GM21723 (cell line): ENCODE data around the gene AMHR2.
"Not testable (repeated sequence)": the region's sequence is repeated elsewhere in the genome, so short reads cannot be mapped to it uniquely, and the experiment has no call there.

Source experiments
- ATAC-seq: cut with Tn5 transposase; IDR thresholded peaks from one replicate; pipeline ENCODE4 v1.9.1; 2021; ENCODE audit warnings: mild to moderate bottlenecking, moderate library complexity; ENCODE audit not compliant: unreplicated experiment

AMHR2 gene

DNA sequence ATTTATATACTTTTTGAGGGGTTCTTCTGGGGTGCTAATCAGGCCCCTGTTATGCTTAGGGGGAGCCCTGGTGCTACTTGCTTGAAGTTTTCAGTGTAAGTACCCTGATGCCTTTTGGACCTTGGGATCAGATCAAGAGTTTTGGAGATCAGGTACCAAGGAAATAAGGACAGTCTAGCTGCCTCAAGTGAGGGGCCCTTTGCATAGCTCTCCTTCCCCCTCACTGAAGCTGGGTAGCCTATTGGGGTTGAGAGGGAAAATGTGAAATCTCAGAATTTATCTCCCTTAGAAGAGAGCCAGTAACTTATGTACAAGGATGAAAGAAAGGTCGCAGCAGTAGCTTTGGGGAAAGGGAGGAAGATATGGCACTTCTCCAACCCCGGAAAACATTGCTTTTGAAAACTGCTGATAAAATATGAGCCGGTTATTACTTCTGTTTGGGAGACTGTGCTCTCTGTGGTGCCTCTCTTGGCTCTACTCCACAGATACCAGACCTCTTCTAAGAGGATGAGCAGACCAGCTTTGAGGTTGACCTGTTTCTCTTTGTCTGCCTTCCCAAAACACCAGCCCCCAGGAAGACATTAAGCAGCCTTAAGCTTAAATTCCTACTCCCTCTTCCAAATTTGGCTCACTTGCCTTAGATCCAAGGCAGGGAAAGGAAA is 8.8 kb upstream of the AMHR2 start:
- no peak for ATAC-seq

DNA sequence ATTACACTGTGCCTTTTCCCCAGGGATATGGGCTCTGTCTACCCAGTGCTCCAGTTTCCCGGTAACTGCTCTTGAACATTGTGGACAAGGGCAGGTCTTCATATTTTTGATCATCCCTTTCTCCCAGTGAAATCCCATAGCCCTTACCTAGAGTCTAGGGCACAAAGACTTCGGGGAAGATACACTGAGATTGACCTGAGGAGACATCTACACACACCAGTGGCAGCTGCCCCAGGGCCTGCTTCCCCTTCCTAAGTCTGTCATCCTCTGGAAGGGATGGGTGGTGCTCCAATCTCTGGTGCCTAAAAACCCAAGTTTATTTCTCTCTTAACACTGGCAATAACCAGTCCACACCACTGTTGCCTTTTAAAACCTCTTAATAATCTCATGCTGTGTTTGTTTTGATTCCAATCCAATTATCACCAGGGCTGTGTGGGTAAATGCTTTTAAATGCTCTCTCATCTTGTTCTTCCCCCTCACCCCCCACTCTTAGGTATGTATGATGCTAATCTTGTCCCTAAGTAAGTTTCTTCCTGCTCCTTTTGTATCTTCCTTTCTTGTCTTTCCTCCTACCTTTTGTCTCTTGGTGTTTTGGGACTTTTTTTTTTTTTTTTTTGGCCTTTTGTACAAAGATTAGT is 7.8 kb upstream of the AMHR2 start:
- ATAC-seq, result not testable (repeated sequence)

DNA sequence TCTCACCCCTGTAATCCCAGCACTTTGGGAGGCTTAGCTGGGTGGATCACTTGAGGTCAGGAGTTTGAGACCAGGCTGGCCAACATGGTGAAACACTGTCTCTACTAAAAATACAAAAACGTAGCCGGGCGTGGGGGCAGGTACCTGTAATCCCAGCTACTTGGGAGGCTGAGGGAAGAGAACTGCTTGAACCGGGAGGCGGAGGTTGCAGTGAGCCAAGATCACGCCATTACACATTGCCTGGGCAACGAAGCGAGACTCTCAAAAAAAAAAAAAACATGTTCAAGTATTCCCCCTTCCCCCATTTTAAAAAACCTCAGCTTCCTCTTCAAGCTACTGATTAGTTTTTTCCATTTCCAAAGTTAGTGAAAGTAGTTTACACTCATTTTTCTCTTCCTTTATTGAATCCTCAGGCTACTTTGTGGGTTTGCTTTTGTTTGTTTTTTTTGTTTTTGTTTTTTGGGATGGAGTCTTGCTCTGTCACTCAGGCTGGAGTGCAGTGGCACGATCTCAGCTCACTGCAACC is 6.3 kb upstream of the AMHR2 start:
- not testable (repeated sequence) for ATAC-seq

DNA sequence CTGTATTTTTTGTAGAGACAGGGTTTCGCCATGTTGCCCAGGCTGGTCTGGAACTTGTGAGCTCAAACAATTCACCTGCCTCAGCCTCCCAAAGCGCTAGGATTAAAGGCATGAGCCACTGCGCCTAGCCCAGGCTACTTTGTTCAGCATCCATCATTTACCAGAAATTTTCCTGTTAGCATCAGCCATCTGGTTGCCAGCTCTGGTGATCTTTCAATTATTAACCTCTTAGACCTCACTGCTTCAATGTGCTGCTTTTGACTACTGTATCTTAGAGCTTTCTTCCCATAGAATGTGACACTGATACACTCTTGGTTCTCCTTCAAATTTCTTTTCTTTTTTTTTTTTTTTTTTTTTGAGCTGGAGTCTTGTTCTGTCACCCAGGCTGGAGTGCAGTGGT is 5.4 kb upstream of the AMHR2 start:
- no peak for ATAC-seq

- no peak for ATAC-seq
Observed at GRCh38 chr12:53419756-53420155, 3.9 kb upstream of the AMHR2 start.

GRCh38 chr12:53422247-53422646 is 1.4 kb upstream of the AMHR2 start:
- ATAC-seq, result not testable (repeated sequence)

GRCh38 chr12:53424626-53425514 is 1.2 kb downstream of the AMHR2 start:
- no peak for ATAC-seq

DNA sequence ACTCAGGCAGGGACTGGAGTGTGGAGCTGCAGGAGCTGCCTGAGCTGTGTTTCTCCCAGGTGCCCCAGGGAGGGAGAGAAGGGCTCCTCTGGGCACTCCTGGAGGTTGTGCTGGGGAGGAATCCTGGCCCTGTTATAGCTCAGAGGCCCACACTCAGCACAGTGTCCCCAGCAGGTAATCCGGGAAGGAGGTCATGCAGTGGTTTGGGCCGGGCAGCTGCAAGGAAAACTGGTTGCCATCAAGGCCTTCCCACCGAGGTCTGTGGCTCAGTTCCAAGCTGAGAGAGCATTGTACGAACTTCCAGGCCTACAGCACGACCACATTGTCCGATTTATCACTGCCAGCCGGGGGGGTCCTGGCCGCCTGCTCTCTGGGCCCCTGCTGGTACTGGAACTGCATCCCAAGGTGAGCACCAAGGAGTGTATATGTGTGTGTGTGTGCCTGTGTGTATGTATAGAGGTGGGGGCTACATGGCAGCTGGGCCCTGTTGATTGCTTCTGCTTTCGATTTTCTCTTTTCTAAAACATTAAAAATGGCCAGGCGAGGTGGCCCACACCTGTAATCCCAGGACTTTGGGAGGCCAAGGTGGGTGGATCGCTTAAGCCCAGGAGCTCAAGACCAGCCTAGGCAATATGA is 2.0 kb downstream of the AMHR2 start:
- ATAC-seq, result no peak

DNA sequence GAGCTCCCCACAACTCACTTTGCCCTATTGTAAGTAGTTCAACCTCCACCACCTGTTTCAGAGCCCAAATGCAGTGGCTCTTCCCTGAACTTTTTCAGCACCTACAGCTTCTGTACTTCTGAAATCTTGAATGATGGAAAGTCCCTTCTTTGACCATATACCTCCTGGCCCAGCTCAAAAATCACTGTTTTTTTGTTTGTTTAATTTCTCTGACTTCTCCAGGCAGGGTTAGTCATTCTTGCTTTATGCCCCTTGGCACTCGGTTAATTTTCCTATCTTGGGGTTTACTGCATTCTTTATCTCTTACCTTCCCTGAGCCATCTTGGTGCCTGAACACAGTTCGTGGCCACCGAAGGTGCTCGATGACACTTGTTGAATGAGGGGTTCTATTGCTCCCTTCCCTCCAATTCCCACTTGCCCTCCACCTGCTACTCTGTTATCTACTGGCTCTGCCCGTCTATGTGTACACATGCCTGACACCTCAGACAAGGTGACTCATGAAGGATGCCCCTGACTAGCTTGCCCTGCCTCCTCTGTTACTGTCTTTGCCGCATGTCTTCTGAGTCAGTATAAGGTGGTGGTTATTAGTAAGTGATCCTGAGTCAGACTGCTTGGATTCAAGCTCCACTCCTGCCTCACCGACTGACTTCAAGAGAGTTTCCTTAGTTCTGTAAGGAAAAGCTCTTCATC is 4.4 kb downstream of the AMHR2 start:
- no peak for ATAC-seq

DNA sequence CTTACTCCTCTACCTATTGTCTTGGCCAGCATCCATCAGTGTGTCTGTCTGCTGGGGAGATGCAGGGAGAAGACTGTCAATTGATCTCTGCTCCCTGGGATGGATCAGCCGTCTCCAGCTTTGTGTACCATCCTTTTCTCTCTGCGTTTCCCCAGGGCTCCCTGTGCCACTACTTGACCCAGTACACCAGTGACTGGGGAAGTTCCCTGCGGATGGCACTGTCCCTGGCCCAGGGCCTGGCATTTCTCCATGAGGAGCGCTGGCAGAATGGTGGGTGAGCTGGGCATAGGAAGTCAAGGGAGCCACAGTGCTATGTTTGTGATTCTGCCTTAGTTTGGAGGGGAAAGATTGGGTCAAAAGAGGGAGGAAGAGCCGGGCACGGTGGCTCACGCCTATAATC is 5.1 kb downstream of the AMHR2 start:
- ATAC-seq, result no peak

- ATAC-seq, result no peak
Observed at GRCh38 chr12:53430116-53430515, 6.5 kb downstream of the AMHR2 start.

DNA sequence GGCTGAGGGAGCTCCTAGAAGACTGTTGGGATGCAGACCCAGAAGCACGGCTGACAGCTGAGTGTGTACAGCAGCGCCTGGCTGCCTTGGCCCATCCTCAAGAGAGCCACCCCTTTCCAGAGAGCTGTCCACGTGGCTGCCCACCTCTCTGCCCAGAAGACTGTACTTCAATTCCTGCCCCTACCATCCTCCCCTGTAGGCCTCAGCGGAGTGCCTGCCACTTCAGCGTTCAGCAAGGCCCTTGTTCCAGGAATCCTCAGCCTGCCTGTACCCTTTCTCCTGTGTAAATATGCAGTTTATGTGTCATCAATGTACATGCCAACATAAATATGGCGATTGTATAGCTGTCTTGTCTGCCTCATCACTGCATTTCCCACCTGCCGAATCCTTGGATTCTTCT is 7.5 kb downstream of the AMHR2 start:
- ATAC-seq, result no peak

DNA sequence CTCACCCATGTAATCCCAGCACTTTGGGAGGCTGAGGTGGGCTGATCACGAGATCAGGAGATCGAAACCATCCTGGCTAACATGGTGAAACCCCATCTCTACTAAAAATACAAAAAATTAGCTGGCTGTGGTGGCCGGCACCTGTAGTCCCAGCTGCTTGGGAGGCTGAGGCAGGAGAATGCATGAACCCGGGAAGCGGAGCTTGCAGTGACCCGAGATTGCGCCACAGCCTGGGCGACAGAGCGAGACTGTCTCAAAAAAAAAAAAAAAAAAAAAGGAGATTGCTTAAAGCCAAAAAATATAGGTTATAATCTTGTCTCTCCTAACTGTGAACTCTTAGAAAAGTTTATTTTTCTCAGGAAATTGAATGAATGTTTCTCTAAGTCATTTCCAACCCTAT is 11.7 kb downstream of the AMHR2 start:
- ATAC-seq, result not testable (repeated sequence)

DNA sequence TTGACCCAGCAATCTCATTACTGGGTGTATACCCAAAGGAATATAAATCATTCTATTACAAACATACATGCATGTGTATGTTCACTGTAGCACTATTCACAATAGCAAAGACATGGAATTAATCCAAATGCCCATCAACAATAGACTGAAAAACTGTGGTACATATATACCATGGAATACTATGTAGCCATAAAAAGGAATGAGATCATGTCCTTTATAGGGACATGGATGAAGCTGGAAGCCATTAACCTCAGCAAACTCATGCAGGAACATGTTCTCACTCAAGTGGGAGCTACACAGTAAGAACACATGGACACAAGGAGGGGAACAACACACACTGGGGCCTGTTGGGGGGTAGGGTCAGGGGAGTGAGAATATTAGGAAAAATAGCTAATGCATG is 15.9 kb downstream of the AMHR2 start:
- not testable (repeated sequence) for ATAC-seq

- ATAC-seq, result peak; percentile 96
Observed at GRCh38 chr12:53441040-53441833, 17.6 kb downstream of the AMHR2 start, which contains the start of gene PRR13. TSS of gene PRR13 (plus strand) at chr12:53441734. CDS start at chr12:53442715, 981 bp downstream.

GRCh38 chr12:53443955-53444354 is 20.3 kb downstream of the AMHR2 start:
- ATAC-seq, result no peak

- ATAC-seq, result not testable (repeated sequence)
Observed at GRCh38 chr12:53444593-53445325, 21.1 kb downstream of the AMHR2 start.

DNA sequence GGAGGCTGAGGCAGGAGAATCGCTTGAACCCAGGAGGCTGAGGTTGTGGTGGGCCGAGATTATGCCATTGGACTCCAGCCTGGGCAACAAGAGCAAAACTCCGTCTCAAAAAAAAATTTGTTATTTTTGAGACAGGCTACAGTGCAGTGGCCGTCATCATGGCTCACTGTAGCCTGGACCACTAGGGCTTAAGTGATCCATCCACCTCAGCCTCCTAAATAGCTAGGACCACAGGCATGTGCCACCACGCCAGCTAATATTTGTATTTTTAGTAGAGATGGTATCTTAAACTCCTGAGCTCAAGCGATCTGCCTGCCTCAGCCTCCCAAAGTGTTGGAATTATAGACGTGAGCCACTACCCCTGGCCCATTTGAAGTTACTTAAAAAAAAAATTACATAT is 27.3 kb downstream of the AMHR2 start:
- ATAC-seq, result no peak

DNA sequence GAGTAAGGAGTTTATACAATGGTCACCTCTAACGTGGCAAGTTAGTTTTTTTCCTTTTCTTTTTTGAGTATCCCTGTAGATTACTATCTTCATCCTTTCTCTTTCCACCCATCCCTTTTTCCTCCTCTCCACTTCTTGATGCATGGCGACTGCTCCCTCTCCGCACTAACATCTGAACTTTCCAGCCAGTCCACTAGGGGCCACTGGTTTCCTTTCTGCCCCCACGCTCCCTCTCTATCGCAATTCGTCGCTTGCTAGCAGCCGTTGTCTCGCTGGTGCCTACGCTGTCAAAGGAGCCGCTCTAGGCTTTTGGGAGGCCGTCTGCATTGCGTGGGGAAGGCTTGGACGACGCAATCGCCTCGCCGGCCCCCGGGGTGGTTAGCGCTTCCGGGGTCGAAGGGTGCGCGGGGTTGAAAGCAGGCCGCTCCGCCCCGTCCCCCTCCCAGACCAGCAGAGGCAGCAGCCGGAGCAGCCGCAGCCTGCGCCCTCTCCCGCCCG is 28.1 kb downstream of the AMHR2 start, which contains the start of gene PCBP2:
TSS of gene PCBP2 (plus strand) at position 442 of the 498 bp plus-strand sequence. CDS start 2,699 bp downstream, outside the sequence.
- ATAC-seq, result peak; percentile 97
